HepG2 (cell line): ENCODE measurements around the gene ZNF630. TPM values are rescaled to one million over a fixed set of nuclear protein-coding genes. Genes with fewer than 3 reads are reported as not detected.
A peak's percentile ranks its signal among the peaks of the same experiment; 100 is the strongest.

Source experiments
- ATAC-seq: fragments of 200-7000 bp; cut with Tn5 transposase; 3 replicates; pipeline ENCODE4 v1.9.1; 2020; ENCODE audit warnings: mild to moderate bottlenecking, moderate library complexity
- Bru-seq: library from RNA; stranded (reverse); fragments of 400-500 nt; gene quantifications from one replicate; lab custom pipeline; 2021; lab: Mats Ljungman, UMichigan
- BruChase-seq, 2 experiments: library from RNA; stranded (reverse); fragments of 400-500 nt; gene quantifications; one replicate each; lab custom pipeline; 2021; lab: Mats Ljungman, UMichigan
- BruUV-seq: library from RNA; stranded (reverse); fragments of 400-500 nt; replicated peaks from 2 replicates; lab custom pipeline; 2021; lab: Mats Ljungman, UMichigan
- CTCF ChIA-PET: fragments of 300-600 bp; formaldehyde crosslinking; extraction: SDS; loops from one replicate; lab custom pipeline; 2021; ENCODE audit warnings: low total read pairs, inconsistent platforms, low intra/inter-chr PET ratio; lab: Yijun Ruan, JAX
- POLR2A ChIA-PET: fragments of 350-600 bp; sonication (Branson Sonifier 250); formaldehyde crosslinking; loops from one replicate; lab custom pipeline; 2020; ENCODE audit warnings: antibody characterized with exemption, inconsistent platforms; lab: Yijun Ruan, JAX
- DNase-seq: peaks from one replicate; pipeline ENCODE4 v3.0.0-alpha.2; 2015; ENCODE audit warnings: low spot score
- FAIRE-seq: peaks from 3 replicates; lab custom pipeline; 2011; peaks lifted over from hg19 to GRCh38; lab: Jason Lieb, UNC
- H2AFZ ChIP-seq: one replicate; pipeline ENCODE4 v1.6.1; 2011; ENCODE audit warnings: low read length, inconsistent platforms
- H3K27ac ChIP-seq: fragments of 300-600 bp; 3 replicates; pipeline ENCODE4 v1.8.0; 2011; ENCODE audit warnings: mixed run types, mild to moderate bottlenecking, mixed read lengths, low read length, inconsistent platforms; ENCODE audit not compliant: insufficient read depth; ENCODE audit errors: extremely low read length
- H3K27me3 ChIP-seq, 2 experiments: fragments of 200-600 bp in 1 of 2; 2 replicates in 1 of 2; 3 replicates in 1 of 2; pipeline versions ENCODE4 v1.6.0 to v1.8.0; 2011; ENCODE audit warnings: low read length in 2 of 2, mild to moderate bottlenecking in 2 of 2, moderate library complexity in 2 of 2, inconsistent platforms in 1 of 2; ENCODE audit not compliant: insufficient read depth in 2 of 2, control insufficient read depth in 1 of 2
- H3K36me3 ChIP-seq, 2 experiments: fragments of 200-600 bp in 1 of 2; replicated peaks in 1 of 2; 2 replicates in 1 of 2; 3 replicates in 1 of 2; pipeline versions ENCODE4 v1.5.1 to v1.8.0; 2011; ENCODE audit warnings: low read length in 2 of 2, inconsistent platforms in 1 of 2; ENCODE audit not compliant: insufficient read depth in 2 of 2, control insufficient read depth in 1 of 2
- H3K4me1 ChIP-seq: 2 replicates; pipeline ENCODE4 v1.5.1; 2012; ENCODE audit warnings: low read length, inconsistent platforms; ENCODE audit not compliant: insufficient read depth
- H3K4me2 ChIP-seq: 2 replicates; pipeline ENCODE4 v1.6.0; 2011; ENCODE audit warnings: low read depth, low read length, inconsistent platforms
- H3K4me3 ChIP-seq, 3 experiments: fragments of 200-600 bp in 1 of 3; sonication (generic), shearing (Covaris generic) in 1 of 3; replicated peaks in 1 of 3; 2 replicates each; pipeline ENCODE4 v1.5.1; 2011 to 2016; ENCODE audit warnings: low read length in 3 of 3, inconsistent platforms in 2 of 3, low read depth in 2 of 3, mild to moderate bottlenecking in 2 of 3, control low read depth in 1 of 3, mixed read lengths in 1 of 3; ENCODE audit not compliant: insufficient read depth in 1 of 3
- H3K79me2 ChIP-seq: one replicate; pipeline ENCODE4 v1.6.1; 2011; ENCODE audit warnings: low read length, inconsistent platforms; ENCODE audit not compliant: insufficient read depth
- H3K9ac ChIP-seq: 2 replicates; pipeline ENCODE4 v1.6.0; 2011; ENCODE audit warnings: mild to moderate bottlenecking, low read depth, low read length, inconsistent platforms; ENCODE audit not compliant: insufficient read depth
- H3K9me3 ChIP-seq: 2 replicates; pipeline ENCODE4 v1.5.1; 2012; ENCODE audit warnings: mild to moderate bottlenecking, low read length
- H4K20me1 ChIP-seq: 2 replicates; pipeline ENCODE4 v1.6.0; 2011; ENCODE audit warnings: inconsistent platforms, mild to moderate bottlenecking, low read length, moderate library complexity; ENCODE audit not compliant: insufficient read depth
- DNMT1 ChIP-seq: sonication (generic); formaldehyde crosslinking; IDR thresholded peaks from 2 replicates; pipeline ENCODE4 v1.5.1; 2020; ENCODE audit warnings: mild to moderate bottlenecking, missing genetic modification reagents
- KLF12 ChIP-seq: sonication (generic); formaldehyde crosslinking; IDR thresholded peaks from 2 replicates; pipeline ENCODE4 v1.4.0; 2020; ENCODE audit warnings: missing genetic modification reagents, borderline replicate concordance
- MXI1 ChIP-seq: IDR thresholded peaks from 3 replicates; pipeline ENCODE4 v1.6.1; 2012; ENCODE audit warnings: low read depth, low read length, inconsistent platforms, borderline replicate concordance
- NCOR1 ChIP-seq: fragments of 200-600 bp; sonication (generic); IDR thresholded peaks from 2 replicates; pipeline ENCODE4 v1.7.0; 2017; ENCODE audit warnings: antibody characterized with exemption, low read length, borderline replicate concordance
- NFYB ChIP-seq: sonication (generic); formaldehyde crosslinking; IDR thresholded peaks from 2 replicates; pipeline ENCODE4 v1.4.0; 2020; ENCODE audit warnings: missing genetic modification reagents
- NFYC ChIP-seq: IDR thresholded peaks from 2 replicates; pipeline ENCODE4 v1.6.1; 2016; ENCODE audit warnings: missing genetic modification reagents, missing compliant biosample characterization
- NKX3-1 ChIP-seq: sonication (generic); formaldehyde crosslinking; IDR thresholded peaks from 2 replicates; pipeline ENCODE4 v1.5.0; 2020; ENCODE audit warnings: missing genetic modification reagents
- NRL ChIP-seq: sonication (generic); formaldehyde crosslinking; IDR thresholded peaks from 2 replicates; pipeline ENCODE4 v1.5.0; 2020; ENCODE audit warnings: missing genetic modification reagents, mild to moderate bottlenecking, moderate library complexity, borderline replicate concordance
- RFXANK ChIP-seq: IDR thresholded peaks from 2 replicates; pipeline ENCODE4 v1.6.1; 2016
- YY1 ChIP-seq: IDR thresholded peaks from 2 replicates; pipeline ENCODE4 v1.6.1; 2011; ENCODE audit warnings: low read length, low read depth, moderate library complexity, mild to moderate bottlenecking; ENCODE audit not compliant: insufficient read depth, insufficient replicate concordance
- ZNF670 ChIP-seq: sonication (generic); formaldehyde crosslinking; IDR thresholded peaks from 2 replicates; pipeline ENCODE4 v1.8.0; 2022; ENCODE audit warnings: mild to moderate bottlenecking, missing genetic modification reagents, borderline replicate concordance
- WGBS: methylation state at CpG from one replicate; pipeline ENCODE4 v1.1.6; 2017; ENCODE audit warnings: low lambda C conversion rate; 5-methylcytosine and 5-hydroxymethylcytosine counted together
- in situ Hi-C: cut with HindIII; loops from 2 replicates; pipeline ENCODE4 v1.10.0; 2017; ENCODE audit warnings: low pct_unique_long_range_greater_than_20kb; ENCODE audit not compliant: extremely low pct_ligation_motif_present
- intact Hi-C: fragments of 100-400 bp; cut with micrococcal nuclease; formaldehyde crosslinking; loops from one replicate; pipeline ENCODE4 v1.10.0; 2022; ENCODE audit not compliant: unreplicated experiment
- long read RNA-seq, 2 experiments: library from RNA in 1 of 2; library from polyadenylated mRNA in 1 of 2; stranded (forward) in 1 of 2; unstranded in 1 of 2; transcript quantifications; one replicate each; pipeline ENCODE4 v2.0.0, GENCODE V29; 2019 to 2022
- polyA minus RNA-seq, 3 experiments: library from RNA; depleted of rRNA, polyadenylated mRNA; stranded (reverse); fragments of >200 nt; gene quantifications; 2 replicates each; pipeline ENCODE4 v1.2.3, GENCODE V29; 2011; ENCODE audit warnings: low replicate concordance in 1 of 3
- polyA plus RNA-seq, 8 experiments: library from polyadenylated mRNA; depleted of rRNA in 3 of 8; stranded (reverse) in 7 of 8; unstranded in 1 of 8; fragments of >200 nt; fragmentation: Illumina TruSeq in 4 of 8; extraction: Trizol in 4 of 8; gene quantifications; 2 replicates each; pipeline versions ENCODE4 v1.2.1 to v1.2.3, GENCODE V29; 2011 to 2016; ENCODE audit warnings: low read depth in 4 of 8, missing spikeins in 1 of 8, mixed read lengths in 1 of 8; ENCODE audit not compliant: insufficient read depth in 1 of 8
- total RNA-seq, 5 experiments: library from RNA; depleted of rRNA; stranded (reverse); fragments of >200 nt; fragmentation: Illumina TruSeq; extraction: Trizol; gene quantifications; 2 replicates each; pipeline ENCODE4 v1.2.3, GENCODE V29; 2016; ENCODE audit warnings: low read depth in 1 of 5
- TF ChIP-seq, protein P1 (sequence below): IDR thresholded peaks from 2 replicates; pipeline ENCODE4 v1.6.1; 2016; ENCODE audit warnings: control low read depth
- TF ChIP-seq, protein P2 (sequence below): sonication (generic); formaldehyde crosslinking; IDR thresholded peaks from 2 replicates; pipeline ENCODE4 v1.4.0; 2020; ENCODE audit warnings: mild to moderate bottlenecking, missing genetic modification reagents
- TF ChIP-seq, protein P3 (sequence below): sonication (generic); formaldehyde crosslinking; IDR thresholded peaks from 2 replicates; pipeline ENCODE4 v1.8.0; 2022; ENCODE audit warnings: mild to moderate bottlenecking, missing genetic modification reagents

Gene ZNF630
- total RNA-seq (2016; rRNA removed; fragmentation: Illumina TruSeq; extraction: Trizol) = not detected in 2 replicates
- not detected in 2 replicates for total RNA-seq (2016; cell fraction: cytosol; rRNA removed; fragmentation: Illumina TruSeq; extraction: Trizol; ENCODE audit: low read depth)
- total RNA-seq (2016; cell fraction: insoluble cytoplasmic fraction; rRNA removed; fragmentation: Illumina TruSeq; extraction: Trizol) = not detected in 2 replicates
- not detected in 2 replicates for total RNA-seq (2016; cell fraction: membrane; rRNA removed; fragmentation: Illumina TruSeq; extraction: Trizol)
- not detected in 2 replicates for total RNA-seq (2016; cell fraction: nucleus; rRNA removed; fragmentation: Illumina TruSeq; extraction: Trizol)
- not detected in 2 replicates for polyA plus RNA-seq (2011; rRNA removed)
- not detected in 2 replicates for polyA plus RNA-seq (2011; cell fraction: cytosol; rRNA removed)
- polyA plus RNA-seq (2011; cell fraction: nucleus; rRNA removed) = not detected in 2 replicates
- not detected in 2 replicates for polyA plus RNA-seq (2012)
- polyA plus RNA-seq (2016; cell fraction: cytosol; fragmentation: Illumina TruSeq; extraction: Trizol; ENCODE audit: low read depth) = not detected in 2 replicates
- not detected in 2 replicates for polyA plus RNA-seq (2016; cell fraction: insoluble cytoplasmic fraction; fragmentation: Illumina TruSeq; extraction: Trizol; ENCODE audit: low read depth)
- not detected in 2 replicates for polyA plus RNA-seq (2016; cell fraction: membrane; fragmentation: Illumina TruSeq; extraction: Trizol; ENCODE audit: low read depth)
- polyA plus RNA-seq (2016; cell fraction: nucleus; fragmentation: Illumina TruSeq; extraction: Trizol; ENCODE audit: insufficient read depth, low read depth) = not detected in 2 replicates
- polyA minus RNA-seq (2011; rRNA and poly(A)+ RNA removed; ENCODE audit: low replicate concordance) = not detected in 2 replicates
- polyA minus RNA-seq (2011; cell fraction: cytosol; rRNA and poly(A)+ RNA removed) = not detected in 2 replicates
- polyA minus RNA-seq (2011; cell fraction: nucleus; rRNA and poly(A)+ RNA removed) = not detected in 2 replicates
- Bru-seq, nascent RNA = not detected
- percentile 7 among the genes with signal in this experiment for BruChase-seq, experiment 1, labeled RNA remaining after a 6-hour chase
- not detected for BruChase-seq, experiment 2, labeled RNA remaining after a 2-hour chase
- long read RNA-seq, experiment 1 = 0 reads
- long read RNA-seq, experiment 2 = 0 reads

DNA sequence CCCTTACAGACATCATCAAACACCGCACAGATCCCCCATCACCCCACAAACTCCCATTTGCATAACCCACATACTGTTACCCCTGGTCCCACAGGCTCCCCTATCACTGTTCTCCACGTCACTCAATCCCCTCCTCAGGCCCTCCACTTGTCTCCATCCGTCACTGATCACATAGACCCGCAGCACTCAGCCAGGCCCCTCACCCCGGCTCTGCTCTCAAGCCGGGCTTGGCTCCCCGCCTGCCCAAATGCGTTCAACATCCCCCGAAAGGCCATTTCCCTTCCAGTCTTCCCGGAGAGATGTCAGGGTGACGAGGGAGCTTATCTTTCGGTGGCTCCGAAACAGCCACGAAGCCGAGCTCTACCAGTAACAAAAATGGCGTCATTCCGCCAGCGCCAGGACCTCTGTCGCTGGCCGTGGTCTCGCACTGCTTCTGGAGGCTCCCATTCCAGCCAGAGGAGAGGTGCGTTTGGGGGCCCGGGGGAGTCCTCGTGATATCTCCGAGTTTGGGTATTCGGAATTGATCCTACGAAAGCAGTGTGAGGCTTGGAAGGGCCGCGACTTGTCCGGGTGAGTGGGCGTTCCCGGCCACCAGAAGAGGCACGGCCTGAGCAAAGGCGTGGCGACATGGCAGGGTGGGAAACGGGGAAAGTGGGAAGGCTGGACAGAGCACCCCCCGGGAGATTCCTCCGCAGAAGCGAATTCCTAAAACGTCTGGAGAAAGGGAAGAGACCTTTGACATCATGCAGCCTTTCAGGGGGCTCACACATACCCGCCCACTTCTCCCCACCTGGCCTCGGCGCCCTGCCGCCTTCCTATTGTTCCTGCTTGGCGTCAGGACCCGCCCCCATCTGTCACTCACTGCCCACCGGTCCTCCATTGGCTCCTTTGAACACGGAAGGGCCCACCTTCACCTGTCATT lies at the start of gene ZNF630:
TSS of gene ZNF630 (minus strand) at position 577 of the 922 bp plus-strand sequence. CDS start 4,754 bp downstream, outside the sequence.
- no peaks in the 10 kb centered on the region for H3K4me1 ChIP-seq
- no peak within 1 kb of the TSS for H3K9ac ChIP-seq
- no peak within 1 kb of the TSS for H3K27ac ChIP-seq
- CTCF ChIA-PET = no interaction called here
- TF ChIP-seq, protein P1, sequence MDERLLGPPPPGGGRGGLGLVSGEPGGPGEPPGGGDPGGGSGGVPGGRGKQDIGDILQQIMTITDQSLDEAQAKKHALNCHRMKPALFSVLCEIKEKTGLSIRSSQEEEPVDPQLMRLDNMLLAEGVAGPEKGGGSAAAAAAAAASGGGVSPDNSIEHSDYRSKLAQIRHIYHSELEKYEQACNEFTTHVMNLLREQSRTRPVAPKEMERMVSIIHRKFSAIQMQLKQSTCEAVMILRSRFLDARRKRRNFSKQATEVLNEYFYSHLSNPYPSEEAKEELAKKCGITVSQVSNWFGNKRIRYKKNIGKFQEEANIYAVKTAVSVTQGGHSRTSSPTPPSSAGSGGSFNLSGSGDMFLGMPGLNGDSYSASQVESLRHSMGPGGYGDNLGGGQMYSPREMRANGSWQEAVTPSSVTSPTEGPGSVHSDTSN (CRISPR knock-in tag) = peak; percentile 64
- TF ChIP-seq NKX3-1 (no peak), NFYC (CRISPR knock-in tag) (0 out of 2 replicates have a peak, but pooled peaks have one; percentile 27), NCOR1 (no peak), NRL (CRISPR knock-in tag) (no peak), MXI1 (no peak), ZNF670 (CRISPR knock-in tag) (no peak), DNMT1 (no peak), NFYB (CRISPR knock-in tag) (peak; percentile 62), RFXANK (CRISPR knock-in tag) (no peak), YY1 (peak; percentile 31), KLF12 (no peak)
- TF ChIP-seq, protein P2, sequence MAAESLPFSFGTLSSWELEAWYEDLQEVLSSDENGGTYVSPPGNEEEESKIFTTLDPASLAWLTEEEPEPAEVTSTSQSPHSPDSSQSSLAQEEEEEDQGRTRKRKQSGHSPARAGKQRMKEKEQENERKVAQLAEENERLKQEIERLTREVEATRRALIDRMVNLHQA (CRISPR knock-in tag) = no peak
- TF ChIP-seq, protein P3, sequence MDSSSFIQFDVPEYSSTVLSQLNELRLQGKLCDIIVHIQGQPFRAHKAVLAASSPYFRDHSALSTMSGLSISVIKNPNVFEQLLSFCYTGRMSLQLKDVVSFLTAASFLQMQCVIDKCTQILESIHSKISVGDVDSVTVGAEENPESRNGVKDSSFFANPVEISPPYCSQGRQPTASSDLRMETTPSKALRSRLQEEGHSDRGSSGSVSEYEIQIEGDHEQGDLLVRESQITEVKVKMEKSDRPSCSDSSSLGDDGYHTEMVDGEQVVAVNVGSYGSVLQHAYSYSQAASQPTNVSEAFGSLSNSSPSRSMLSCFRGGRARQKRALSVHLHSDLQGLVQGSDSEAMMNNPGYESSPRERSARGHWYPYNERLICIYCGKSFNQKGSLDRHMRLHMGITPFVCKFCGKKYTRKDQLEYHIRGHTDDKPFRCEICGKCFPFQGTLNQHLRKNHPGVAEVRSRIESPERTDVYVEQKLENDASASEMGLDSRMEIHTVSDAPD (CRISPR knock-in tag) = no peak
- WGBS = 43% methylated on average over 15 of the region's 48 CpGs
- intact Hi-C loops (no loop called here), in situ Hi-C loops (no loop called here)
- H3K36me3 ChIP-seq = no peaks in the 10 kb centered on the region
- DNase-seq = no peak
- BruUV-seq = no TSS peak
- H3K4me2 ChIP-seq = peak within 1 kb of the TSS; percentile 49; the same call in 1 of the 2 replicates
- H3K27me3 ChIP-seq = no peaks in the 10 kb centered on the region
- H3K9me3 ChIP-seq = no peaks in the 10 kb centered on the region
- peak within 1 kb of the TSS in 1 of 3 experiments; percentile 40; a peak in 2 of 6 replicates for H3K4me3 ChIP-seq
- H4K20me1 ChIP-seq = no peaks in the 10 kb centered on the region
- FAIRE-seq = no peak
- H3K79me2 ChIP-seq = no peaks in the 10 kb centered on the region
- POLR2A ChIA-PET = no interaction called here
- no peak within 1 kb of the TSS for H2AFZ ChIP-seq
- no peak for ATAC-seq
